Astrocyte (in vitro differentiated cells and primary cell): ENCODE measurements around the gene MIPOL1.
"Not testable (repeated sequence)": the region's sequence is repeated elsewhere in the genome, so short reads cannot be mapped to it uniquely, and the experiment has no call there.

Experiments
- EZH2 ChIP-seq: IDR thresholded peaks from 2 replicates; pipeline ENCODE4 v1.6.1; 2012; ENCODE audit warnings: mild to moderate bottlenecking, low read length, inconsistent platforms; ENCODE audit not compliant: insufficient read depth
- TF ChIP-seq, protein P1 (sequence below): IDR thresholded peaks from 2 replicates; pipeline ENCODE4 v1.5.1; 2011; ENCODE audit warnings: low read depth, mild to moderate bottlenecking, inconsistent platforms, low read length, moderate library complexity; ENCODE audit not compliant: insufficient read depth

DNA sequence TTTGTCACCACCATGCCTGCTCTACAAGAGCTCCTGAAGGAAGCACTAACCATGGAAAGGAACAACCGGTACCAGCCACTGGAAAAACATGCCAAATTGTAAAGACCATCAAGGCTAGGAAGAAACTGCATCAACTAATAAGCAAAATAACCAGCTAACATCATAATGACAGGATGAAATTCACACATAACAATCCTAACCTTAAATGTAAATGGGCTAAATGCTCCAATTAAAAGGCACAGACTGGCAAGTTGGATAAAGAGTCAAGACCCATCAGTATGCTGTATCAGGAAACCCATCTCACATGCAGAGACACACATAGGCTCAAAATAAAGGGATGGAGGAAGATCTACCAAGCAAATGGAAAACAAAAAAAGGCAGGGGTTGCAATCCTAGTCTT is 97.5 kb downstream of the MIPOL1 start:
- TF ChIP-seq, protein P1, sequence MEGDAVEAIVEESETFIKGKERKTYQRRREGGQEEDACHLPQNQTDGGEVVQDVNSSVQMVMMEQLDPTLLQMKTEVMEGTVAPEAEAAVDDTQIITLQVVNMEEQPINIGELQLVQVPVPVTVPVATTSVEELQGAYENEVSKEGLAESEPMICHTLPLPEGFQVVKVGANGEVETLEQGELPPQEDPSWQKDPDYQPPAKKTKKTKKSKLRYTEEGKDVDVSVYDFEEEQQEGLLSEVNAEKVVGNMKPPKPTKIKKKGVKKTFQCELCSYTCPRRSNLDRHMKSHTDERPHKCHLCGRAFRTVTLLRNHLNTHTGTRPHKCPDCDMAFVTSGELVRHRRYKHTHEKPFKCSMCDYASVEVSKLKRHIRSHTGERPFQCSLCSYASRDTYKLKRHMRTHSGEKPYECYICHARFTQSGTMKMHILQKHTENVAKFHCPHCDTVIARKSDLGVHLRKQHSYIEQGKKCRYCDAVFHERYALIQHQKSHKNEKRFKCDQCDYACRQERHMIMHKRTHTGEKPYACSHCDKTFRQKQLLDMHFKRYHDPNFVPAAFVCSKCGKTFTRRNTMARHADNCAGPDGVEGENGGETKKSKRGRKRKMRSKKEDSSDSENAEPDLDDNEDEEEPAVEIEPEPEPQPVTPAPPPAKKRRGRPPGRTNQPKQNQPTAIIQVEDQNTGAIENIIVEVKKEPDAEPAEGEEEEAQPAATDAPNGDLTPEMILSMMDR: not testable (repeated sequence)
- not testable (repeated sequence) for TF ChIP-seq EZH2
